ES-I3 (cell line): ENCODE results near the gene UBE2D3.
"Not testable (repeated sequence)": the region's sequence is repeated elsewhere in the genome, so short reads cannot be mapped to it uniquely, and the experiment has no call there.

Experiments used
- H3K36me3 ChIP-seq: 2 replicates; pipeline ENCODE4 v1.6.1; 2013; ENCODE audit warnings: mild to moderate bottlenecking, low read length, control low read depth, moderate library complexity; ENCODE audit not compliant: insufficient read depth
- H3K4me1 ChIP-seq: 2 replicates; pipeline ENCODE4 v1.6.1; 2013; ENCODE audit warnings: mild to moderate bottlenecking, control low read depth, low read length; ENCODE audit not compliant: insufficient read depth
- H3K9ac ChIP-seq: 2 replicates; pipeline ENCODE4 v1.6.1; 2013; ENCODE audit warnings: low read depth, mild to moderate bottlenecking, low read length, moderate library complexity
- H3K9me3 ChIP-seq: 2 replicates; pipeline ENCODE4 v1.6.1; 2013; ENCODE audit warnings: mild to moderate bottlenecking, low read length, moderate library complexity; ENCODE audit not compliant: control insufficient read depth, insufficient read depth

UBE2D3 gene

DNA sequence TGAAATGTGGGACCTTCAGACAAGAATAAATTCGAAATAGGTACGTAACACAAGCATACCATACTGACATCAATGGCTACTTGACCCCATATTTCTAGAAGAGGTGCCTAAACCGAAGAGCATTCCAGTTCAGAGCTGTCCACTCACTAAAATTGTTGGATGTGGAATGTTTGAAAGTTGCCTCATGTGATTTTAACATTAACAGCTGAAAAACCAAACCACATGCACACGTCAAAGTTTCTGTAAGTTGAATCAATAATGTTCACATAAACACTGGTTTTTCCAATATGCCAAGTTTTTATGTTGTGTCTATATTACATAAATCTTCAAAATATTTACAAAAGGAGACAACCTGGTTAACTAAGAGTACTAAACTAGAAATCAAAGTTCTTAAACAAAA is 3.5 kb downstream of the UBE2D3 start:
- H3K36me3 ChIP-seq: no peaks in the 10 kb centered on the region
- peaks cover 34% of the 10 kb centered on the region for H3K4me1 ChIP-seq
- no peak overlapping the region for H3K9ac ChIP-seq
- H3K9me3 ChIP-seq: no peaks in the 10 kb centered on the region

DNA sequence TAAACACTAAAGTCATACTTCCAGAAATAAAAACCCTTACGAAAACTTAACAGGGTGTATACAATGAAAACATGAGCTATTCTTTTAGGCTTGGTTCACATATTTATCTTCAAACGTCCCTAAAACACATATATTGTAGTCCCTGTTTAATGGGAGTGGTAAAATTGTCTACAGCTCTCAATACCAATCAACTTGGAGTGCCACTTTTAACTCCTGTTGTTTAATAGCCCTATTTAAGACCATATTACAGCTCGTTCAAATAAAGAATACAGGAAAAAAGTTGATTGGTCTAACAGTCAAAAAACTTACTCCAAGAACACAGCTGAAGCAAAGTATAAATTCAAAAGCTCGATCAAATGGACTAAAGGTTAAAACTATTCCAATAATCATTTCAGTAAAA is 3.9 kb downstream of the UBE2D3 start:
- Histone ChIP-seq H3K9ac (no peak overlapping the region), H3K4me1 (peaks cover 38% of the 10 kb centered on the region), H3K9me3 (no peaks in the 10 kb centered on the region), H3K36me3 (no peaks in the 10 kb centered on the region)

DNA sequence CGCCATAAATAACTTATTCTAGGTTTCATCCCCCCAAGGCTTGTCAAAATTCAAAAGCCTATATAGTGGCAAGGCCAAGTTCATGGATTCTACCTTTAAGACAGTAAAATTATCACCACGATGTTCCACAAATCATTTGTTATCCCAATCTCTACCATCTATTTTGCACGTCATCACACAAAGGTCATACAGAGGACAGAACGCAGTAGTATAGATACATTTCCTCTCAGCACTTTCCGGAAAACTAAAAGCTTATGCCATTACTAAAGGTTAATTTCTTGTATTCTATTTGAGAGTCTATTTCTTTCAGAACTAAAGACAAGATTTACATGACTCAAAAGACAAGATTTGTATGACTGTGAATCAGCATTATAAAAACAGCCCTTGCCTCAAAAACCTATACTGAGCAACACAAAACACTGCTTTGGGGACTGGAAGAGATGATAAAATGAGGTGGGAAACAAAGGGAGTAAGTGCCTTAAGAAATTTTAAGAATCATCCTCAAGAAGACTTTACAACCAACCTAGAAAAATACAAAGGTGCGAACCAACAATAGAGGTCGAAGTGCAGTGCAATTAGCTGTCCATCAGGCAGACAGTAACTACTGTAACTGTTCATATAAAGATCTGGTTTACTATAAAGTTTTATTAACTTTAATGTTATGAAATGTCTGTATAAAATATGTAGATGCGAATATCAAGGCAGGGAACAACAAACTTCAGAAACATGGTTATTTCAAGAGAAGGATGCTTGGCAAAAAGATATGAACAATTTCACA is 7.6 kb downstream of the UBE2D3 start:
- H3K4me1 ChIP-seq: peaks cover 49% of the 10 kb centered on the region
- H3K9ac ChIP-seq: no peak overlapping the region
- peaks cover 5% of the 10 kb centered on the region; the same call in 1 of the 2 replicates for H3K36me3 ChIP-seq
- H3K9me3 ChIP-seq: no peaks in the 10 kb centered on the region

DNA sequence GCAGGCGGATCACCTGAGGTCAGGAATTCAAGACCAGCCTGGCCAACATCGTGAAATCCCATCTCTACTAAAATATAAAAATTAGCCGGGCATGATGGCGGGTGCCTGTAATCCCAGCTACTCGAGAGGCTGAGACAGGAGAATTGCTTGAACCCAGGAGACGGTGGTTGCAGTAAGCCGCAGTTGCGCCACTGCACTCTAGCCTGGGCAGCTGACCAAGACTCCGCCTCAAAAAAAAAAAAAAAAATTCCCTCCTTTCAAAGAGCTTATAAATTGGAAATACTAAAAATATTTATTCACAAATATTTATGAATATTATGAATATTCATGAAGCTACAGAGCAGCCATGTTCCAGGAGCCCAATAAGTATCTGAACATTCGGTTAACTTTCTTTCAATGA is 8.3 kb downstream of the UBE2D3 start:
- H3K9ac ChIP-seq, H3K9me3 ChIP-seq, H3K36me3 ChIP-seq: not testable (repeated sequence)
- H3K4me1 ChIP-seq: peaks cover 45% of the 10 kb centered on the region

DNA sequence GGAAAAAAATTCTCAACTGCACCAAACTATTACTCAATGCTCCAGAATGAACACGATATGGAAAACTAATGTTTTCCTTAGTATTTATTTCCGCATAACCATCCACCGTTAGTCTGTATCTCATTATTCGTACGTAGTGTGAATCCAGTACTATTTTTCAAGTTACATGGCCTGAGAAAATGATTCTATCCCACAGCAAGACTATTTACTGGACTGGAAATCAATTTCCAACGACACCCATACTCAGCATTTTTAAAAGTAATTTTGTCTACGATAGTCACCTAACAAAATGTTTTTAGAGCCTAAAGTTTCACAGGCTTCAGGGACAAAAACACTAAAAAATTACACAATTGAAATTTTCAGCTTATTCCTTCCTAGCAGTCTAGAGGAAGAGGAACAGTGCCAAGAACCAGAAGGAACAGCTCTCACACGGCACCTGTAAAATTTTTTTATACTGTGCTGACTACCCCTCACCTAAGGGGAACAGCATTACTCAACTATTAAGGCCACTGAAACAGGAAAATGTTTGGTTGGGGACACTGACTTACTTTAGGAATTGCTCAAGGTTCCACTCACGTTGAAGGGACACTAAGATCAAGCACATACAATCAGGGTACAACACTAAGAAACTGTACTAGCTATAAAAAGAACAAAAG is 9.6 kb downstream of the UBE2D3 start:
- H3K36me3 ChIP-seq: peaks cover 5% of the 10 kb centered on the region; the same call in 1 of the 2 replicates
- no peaks in the 10 kb centered on the region for H3K9me3 ChIP-seq
- H3K9ac ChIP-seq: no peak overlapping the region
- H3K4me1 ChIP-seq: peaks cover 41% of the 10 kb centered on the region

DNA sequence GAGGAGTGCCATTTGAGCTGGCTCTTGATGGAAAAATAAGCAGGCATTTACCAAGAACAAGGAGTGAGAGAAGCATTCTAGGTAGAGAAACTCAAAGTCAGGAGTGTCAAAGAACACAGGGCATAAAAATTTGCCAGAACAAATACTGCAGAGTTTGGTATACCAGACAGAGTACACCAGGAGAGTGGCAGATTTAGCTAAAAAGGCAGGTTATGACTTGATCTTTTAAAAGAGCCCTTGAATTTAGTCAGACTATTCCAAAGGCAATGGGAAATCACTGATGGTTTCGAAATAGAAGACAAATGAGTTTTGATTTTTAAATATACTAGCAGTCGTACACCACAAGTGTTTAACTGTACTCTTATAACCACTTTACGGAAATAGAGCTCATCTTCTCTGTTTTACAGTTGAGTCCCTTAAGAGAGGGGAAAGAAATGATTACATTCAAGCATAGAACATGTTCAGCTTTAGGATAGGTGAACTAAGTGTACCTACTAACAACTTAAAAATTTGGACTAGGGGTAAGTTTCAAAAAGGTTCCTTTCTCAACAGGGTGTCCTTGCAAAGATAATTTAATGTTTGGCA is 10.2 kb downstream of the UBE2D3 start:
- Histone ChIP-seq H3K9me3 (no peaks in the 10 kb centered on the region), H3K9ac (no peak overlapping the region), H3K36me3 (peaks cover 5% of the 10 kb centered on the region; the same call in 1 of the 2 replicates), H3K4me1 (peaks cover 38% of the 10 kb centered on the region)

DNA sequence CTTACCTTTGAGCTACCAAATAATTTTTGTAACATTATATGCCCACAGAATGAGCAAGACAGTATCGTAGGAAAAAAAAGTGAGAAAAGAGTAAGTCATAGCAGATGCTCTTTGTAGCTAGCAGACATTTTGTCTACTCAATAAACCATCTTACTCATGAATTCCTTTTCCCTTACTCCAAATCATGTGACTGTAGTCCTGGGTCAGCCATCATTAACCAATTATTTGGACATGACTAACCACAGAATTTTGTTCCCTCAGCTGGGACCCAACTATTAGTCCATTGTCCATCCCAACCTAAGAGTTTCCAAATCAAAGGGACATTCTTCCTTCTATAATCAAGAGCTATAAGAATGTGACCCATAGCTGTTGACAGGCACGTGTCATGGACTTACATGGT is 11.4 kb downstream of the UBE2D3 start:
- Histone ChIP-seq H3K9me3 (no peaks in the 10 kb centered on the region), H3K4me1 (peaks cover 35% of the 10 kb centered on the region), H3K9ac (no peak overlapping the region), H3K36me3 (peaks cover 5% of the 10 kb centered on the region; the same call in 1 of the 2 replicates)

DNA sequence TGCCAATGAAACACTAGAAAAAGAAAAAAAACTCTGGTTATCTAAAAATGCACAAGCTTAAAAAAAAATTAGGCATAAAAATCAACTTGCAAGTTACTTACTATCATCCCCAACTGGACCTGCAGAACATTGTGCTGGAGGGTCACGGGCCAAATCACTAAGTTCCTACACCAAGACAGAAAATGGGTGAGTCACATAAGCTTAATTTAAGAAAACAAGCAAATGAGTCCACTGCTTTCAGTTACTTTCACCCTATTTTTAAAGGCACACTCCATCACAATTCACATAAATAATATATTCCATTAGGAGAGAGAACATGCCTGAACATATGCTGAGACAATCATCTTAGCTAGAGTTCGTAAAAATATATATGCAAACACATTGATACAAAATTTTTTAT is 17.7 kb downstream of the UBE2D3 start:
- H3K36me3 ChIP-seq: no peaks in the 10 kb centered on the region
- no peaks in the 10 kb centered on the region for H3K9me3 ChIP-seq
- no peak overlapping the region for H3K9ac ChIP-seq
- H3K4me1 ChIP-seq: 0 out of 2 replicates have a peak, but pooled peaks cover 6% of the 10 kb centered on the region

DNA sequence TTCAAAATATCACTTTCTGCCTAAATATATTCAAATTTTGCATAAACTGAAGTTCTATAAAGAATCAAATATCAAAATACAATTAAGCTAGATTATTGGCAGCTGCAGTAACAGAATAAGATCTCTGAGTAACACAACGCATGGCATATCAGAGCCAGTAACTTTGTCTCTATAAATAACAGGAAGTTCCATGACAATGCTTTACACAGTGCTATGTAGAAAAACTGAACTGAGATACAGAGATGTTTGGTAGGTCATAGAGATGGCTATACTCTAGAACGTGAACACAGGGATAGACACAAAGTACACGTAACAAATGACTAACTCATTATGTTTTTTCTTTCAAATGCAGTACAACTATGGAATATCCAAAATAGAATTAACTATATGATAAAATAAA is 18.2 kb downstream of the UBE2D3 start:
- 0 out of 2 replicates have a peak, but pooled peaks cover 6% of the 10 kb centered on the region for H3K4me1 ChIP-seq
- H3K9ac ChIP-seq: no peak overlapping the region
- H3K36me3 ChIP-seq: no peaks in the 10 kb centered on the region
- no peaks in the 10 kb centered on the region for H3K9me3 ChIP-seq

DNA sequence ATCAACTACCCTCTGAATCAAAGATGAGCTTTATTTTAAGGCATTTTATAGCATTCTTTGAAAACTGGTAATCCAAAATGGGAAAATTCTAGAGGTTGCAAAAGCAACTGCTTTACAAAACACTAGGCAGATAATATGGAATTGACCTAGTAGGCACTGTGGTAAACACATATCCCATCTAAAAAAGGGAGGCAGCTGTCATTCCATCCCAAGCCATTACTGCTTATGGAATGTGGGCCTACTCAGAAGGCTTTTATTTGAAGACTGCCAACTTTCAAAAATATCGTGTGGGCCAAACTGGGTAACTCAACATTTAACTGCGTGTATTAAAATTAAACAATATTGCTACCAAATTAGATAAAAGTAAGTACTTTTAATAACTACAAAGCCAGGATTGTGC is 19.3 kb downstream of the UBE2D3 start:
- no peaks in the 10 kb centered on the region for H3K9me3 ChIP-seq
- H3K4me1 ChIP-seq: 0 out of 2 replicates have a peak, but pooled peaks cover 3% of the 10 kb centered on the region
- no peak overlapping the region for H3K9ac ChIP-seq
- H3K36me3 ChIP-seq: 0 out of 2 replicates have a peak, but pooled peaks cover 4% of the 10 kb centered on the region

DNA sequence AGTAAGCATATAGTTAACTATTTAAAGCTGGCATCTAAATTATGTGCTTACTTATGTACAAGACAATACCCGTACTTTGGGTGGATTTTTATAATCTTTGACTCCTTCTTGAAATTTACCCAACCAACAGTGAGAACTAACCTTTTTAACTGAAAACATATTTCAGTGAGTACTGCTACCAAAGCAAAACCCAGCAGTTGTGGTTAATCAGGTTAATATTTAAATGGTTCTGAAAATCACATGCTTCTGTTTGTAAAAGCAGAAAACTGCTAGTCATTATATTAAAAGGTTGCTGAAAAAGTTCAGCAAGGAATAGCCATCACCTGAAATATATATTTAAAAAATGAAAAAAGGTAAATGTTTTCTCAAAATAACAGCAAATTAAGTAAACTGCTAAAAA is 20.0 kb downstream of the UBE2D3 start:
- Histone ChIP-seq H3K9ac (no peak overlapping the region), H3K9me3 (no peaks in the 10 kb centered on the region), H3K36me3 (peaks cover 7% of the 10 kb centered on the region; the same call in 1 of the 2 replicates), H3K4me1 (no peaks in the 10 kb centered on the region)

DNA sequence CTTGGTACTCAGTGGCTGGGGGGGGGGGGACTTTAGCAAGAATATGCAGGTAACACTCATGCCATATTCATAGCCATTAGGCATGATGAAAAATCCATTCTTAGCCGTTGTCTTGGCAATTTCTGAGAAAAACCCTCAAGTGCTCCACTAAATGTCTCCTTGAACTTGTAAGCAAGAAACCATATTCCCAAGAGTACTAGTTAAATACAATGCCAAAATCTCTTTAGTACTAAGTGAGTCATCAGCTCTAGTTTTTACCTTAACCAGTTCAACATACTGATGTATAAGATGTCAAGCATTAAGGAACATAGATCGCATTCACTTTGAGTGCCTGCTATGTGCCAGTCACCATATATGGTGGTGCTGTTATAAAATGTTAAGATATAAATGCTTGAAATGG is 27.5 kb downstream of the UBE2D3 start:
- Histone ChIP-seq H3K4me1 (no peaks in the 10 kb centered on the region), H3K9me3 (no peaks in the 10 kb centered on the region), H3K9ac (no peak overlapping the region), H3K36me3 (peaks cover 13% of the 10 kb centered on the region; the same call in 1 of the 2 replicates)

DNA sequence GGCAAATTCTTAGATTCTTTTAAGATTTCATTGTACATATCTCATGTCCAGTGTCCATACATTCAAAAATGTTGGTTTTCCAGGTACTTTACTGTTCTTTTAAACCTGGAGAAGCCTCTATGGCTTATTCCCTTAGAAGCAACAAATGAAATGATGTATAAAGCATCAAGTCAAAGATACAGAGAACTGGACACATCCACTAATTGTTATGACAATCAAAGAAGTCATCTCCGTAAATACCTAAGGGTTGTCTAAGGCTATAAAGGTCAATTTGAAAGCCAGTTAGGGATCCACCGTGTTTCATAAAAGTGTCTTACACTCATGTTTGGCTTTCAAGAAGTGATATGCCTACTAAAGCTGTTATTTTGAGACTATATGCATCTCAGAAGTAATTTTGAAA is 32.4 kb downstream of the UBE2D3 start:
- H3K9me3 ChIP-seq: no peaks in the 10 kb centered on the region
- H3K36me3 ChIP-seq: peaks cover 9% of the 10 kb centered on the region; the same call in 1 of the 2 replicates
- H3K4me1 ChIP-seq: no peaks in the 10 kb centered on the region
- no peak overlapping the region for H3K9ac ChIP-seq

DNA sequence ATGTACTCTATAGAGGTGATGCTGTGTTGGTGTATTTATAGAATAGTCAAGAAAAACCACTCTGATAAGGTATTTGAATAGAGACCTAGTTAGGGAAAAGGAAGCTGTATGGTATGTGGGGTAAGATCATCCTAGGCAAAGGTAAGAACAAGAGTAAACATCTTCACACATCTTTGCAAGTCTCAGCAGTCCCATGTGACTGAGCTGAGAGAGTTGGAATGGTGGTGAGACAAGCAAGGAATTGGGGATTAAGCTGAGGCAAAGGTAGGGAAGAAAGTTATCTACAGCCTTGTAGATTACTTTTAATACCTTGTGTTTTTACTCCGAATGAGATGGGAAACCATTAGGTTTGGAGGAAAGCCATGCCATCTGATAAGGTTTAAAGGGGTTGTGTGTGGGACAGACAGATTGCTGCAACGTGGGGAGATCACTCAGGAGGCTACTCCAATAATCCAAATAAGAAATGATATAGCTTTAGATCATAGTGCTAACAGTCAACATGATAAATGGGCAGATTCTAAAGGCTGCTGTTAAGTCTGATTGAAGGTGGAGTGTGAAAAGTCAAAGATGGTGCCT is 34.9 kb downstream of the UBE2D3 start:
- H3K9ac ChIP-seq: no peak overlapping the region
- H3K9me3 ChIP-seq: no peaks in the 10 kb centered on the region
- H3K36me3 ChIP-seq: 0 out of 2 replicates have a peak, but pooled peaks cover 4% of the 10 kb centered on the region
- H3K4me1 ChIP-seq: no peaks in the 10 kb centered on the region
